HG03135 (cell line): ENCODE results near the gene ABCA6.
"Not testable (repeated sequence)": the region's sequence is repeated elsewhere in the genome, so short reads cannot be mapped to it uniquely, and the experiment has no call there.

Experiments
- ATAC-seq: cut with Tn5 transposase; IDR thresholded peaks from one replicate; pipeline ENCODE4 v1.9.1; 2021; ENCODE audit warnings: mild to moderate bottlenecking, moderate library complexity; ENCODE audit not compliant: unreplicated experiment

The ABCA6 gene

GRCh38 chr17:69141431-69142174 lies at the start of gene ABCA6:
Gene ABCA6 (minus strand): TSS chr17:69141895. CDS start chr17:69140703, 1,192 bp downstream.
- no peak for ATAC-seq

DNA sequence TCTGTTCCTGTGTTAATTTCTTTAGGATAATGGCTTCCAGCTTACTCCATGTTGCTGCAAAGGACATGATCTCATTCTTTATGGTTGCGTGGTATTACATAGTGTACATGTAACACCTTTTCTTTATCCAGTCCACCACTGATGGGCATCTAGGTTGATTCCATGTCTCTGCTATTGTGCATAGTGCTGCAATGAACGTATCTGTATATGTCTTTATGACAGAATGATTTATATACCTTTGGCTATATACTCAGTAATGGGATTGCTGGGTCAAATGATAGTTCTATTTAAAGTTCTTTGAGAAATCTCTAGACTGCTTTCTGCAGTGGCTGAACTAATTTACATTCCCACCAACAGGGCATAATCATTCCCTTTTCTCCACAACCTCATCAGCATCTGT lies 47.1 kb upstream of the ABCA6 start:
- no peak for ATAC-seq

- no peak for ATAC-seq
These were observed 46.4 kb upstream of the ABCA6 start for GRCh38 chr17:69188064-69188463.

DNA sequence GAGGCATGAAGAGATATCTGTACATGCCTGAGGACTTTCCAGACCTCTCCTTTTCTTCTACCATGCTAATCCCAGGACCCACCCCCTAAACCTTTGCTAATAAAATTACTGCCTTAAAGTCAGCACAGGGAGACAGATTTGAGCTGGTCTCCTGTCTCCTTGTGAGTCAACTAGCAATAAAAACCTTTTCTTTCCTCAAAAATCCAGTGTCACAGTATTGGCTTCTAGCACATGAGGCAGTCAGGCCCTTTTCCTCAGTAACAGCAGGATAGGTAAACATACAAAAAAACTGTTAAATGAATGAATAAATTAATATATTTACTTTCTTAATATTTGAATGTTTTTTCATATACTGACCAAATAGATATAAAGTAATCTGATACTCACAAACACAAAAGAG lies 45.6 kb upstream of the ABCA6 start:
- no peak for ATAC-seq

DNA sequence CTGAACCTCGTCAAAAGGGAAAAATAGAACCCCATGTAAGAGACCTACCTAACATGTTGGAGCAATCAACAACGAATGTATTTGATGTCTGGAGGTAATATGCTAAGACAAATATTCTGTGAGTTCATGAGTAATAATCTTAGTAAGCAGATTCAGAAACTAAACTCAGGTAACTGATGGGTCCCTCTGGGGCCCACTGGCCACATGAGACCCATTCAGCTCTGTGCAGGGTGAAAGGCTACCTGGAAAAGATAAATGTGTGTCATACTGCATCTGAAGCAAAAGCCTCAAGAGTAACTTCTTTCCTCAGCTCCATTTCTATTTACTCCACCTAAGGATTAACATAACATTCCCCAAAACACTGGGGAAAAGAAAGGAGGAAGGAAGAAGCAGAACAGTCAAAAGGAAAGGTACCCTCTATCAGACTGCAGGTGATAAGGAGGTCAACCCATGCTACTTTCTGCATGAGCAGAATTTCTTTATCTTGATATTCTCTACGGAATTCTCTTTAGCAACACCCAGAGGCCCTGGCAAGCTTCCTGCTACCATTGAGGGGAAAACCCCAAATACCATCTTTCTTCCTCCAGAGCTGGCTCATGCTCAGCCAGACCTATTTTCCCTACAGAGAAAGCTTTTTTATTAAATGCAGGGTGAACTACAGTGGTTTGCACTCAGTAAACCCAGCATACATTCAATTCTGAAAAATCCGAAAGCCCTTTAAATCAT lies 37.7 kb upstream of the ABCA6 start:
- ATAC-seq: no peak

DNA sequence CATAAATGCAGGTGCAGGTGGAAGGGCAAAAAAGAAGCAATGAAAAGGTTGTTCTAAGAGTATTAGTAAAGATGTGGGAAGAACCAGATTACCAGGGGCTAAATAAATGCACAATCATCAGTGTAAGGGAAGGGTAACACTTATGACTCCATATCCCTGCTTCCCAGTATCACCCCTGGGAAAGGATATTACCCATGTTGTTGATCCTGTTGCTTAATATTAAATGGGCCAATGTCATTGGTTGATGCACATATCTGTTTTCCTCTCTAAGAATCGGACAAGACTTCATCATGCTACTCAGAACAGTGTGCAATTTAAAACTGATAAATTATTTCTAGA lies 34.7 kb upstream of the ABCA6 start:
- ATAC-seq: no peak

- no peak for ATAC-seq
These were observed 34.1 kb upstream of the ABCA6 start for GRCh38 chr17:69175625-69176456.

DNA sequence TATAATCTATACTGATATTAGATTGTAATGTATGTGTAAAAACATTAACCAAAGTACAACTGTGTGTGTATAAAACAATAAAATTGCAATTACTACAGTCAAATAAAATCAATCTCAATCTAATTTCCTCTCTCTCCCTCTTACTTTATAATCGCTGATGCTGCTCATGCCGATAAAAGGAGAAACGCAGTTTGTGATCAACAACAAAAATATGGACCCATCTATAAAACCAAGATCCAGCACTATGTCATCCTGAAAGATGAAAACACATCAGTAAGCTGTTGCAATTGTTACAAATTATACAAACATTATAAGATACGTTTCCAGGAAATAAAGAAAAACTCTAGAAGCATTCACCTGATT lies 33.5 kb upstream of the ABCA6 start:
- no peak for ATAC-seq

- no peak for ATAC-seq
These were observed 31.4 kb upstream of the ABCA6 start for GRCh38 chr17:69173118-69173517.

GRCh38 chr17:69170377-69170776 lies 28.7 kb upstream of the ABCA6 start:
- ATAC-seq: no peak

GRCh38 chr17:69168642-69169041 lies 26.9 kb upstream of the ABCA6 start:
- not testable (repeated sequence) for ATAC-seq

DNA sequence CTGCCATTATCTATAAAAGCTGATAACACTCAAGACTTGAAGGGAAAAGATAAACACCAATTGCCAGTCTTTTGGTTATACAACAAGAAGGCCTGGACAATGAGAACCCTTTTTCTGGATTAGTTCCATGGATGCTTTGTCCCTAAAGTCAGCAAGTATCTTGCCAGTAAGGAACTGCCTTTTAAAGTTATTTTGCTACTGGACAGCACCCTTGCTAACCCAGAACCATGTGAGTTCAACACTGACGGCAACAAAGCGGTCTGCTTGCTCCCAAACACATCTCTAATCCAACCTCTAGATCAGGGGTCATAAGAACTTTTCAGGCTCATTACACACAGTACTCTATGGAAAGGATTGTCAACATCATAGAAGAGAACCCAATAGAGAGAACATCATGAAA lies 25.3 kb upstream of the ABCA6 start:
- no peak for ATAC-seq

- no peak for ATAC-seq
These were observed 22.5 kb upstream of the ABCA6 start for GRCh38 chr17:69164206-69164605.

DNA sequence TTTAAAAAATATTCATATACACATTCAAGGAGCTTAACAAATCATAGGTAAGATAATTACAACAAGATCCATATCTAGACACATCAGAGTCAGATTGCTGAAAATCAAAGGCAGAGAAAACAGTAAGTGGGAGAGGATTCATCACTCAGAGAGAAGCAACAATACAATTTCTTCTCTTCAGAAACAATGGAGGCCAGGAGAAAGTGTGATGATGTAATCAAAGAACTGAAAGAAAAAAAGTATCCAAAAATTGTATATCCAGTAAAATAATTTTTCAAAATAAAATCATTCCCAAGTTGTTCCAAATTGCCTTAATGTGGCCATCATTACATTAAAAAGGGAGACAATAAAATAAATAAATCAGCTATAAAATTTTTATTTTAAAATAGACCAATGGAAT lies 17.7 kb upstream of the ABCA6 start:
- no peak for ATAC-seq

- ATAC-seq: no peak
These were observed 12.6 kb upstream of the ABCA6 start for GRCh38 chr17:69154267-69154666.

DNA sequence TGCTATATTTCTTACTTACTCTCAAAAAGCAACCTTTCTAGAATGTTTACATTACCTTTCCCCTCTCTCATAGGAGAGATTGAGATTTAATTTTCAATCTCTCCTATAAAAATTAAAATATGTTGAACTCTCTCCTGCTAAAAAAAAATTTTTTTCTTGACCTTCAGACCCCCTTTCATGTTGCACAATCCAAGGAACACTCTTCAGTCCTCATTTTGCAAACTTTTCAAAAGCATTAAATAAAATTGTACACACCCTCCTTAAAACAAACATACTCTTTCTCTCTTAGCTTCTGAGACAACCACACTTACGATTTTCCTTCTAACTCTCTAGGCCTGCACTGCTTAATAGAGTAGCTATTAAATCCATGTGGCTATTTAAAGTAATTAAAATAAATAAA lies 8.6 kb upstream of the ABCA6 start:
- ATAC-seq: no peak

DNA sequence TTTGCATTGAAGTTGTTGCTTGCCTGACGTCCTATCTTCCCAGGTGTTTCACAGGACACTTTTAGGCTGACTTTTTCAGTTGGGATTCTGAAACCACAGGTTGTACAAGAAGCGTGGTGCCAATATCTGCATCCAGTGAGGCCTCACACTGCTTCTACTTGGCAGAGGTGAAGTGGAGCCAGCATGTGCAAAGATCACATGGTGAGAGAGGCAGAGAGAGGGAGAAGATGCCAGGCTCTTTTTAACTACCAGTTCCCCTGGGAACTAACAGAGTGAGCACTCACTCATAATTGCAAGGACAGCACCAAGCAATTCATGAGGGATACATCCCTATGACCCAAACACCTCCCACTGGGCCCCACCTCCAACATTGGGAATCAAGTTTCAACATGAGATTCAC lies 5.8 kb upstream of the ABCA6 start:
- ATAC-seq: no peak

DNA sequence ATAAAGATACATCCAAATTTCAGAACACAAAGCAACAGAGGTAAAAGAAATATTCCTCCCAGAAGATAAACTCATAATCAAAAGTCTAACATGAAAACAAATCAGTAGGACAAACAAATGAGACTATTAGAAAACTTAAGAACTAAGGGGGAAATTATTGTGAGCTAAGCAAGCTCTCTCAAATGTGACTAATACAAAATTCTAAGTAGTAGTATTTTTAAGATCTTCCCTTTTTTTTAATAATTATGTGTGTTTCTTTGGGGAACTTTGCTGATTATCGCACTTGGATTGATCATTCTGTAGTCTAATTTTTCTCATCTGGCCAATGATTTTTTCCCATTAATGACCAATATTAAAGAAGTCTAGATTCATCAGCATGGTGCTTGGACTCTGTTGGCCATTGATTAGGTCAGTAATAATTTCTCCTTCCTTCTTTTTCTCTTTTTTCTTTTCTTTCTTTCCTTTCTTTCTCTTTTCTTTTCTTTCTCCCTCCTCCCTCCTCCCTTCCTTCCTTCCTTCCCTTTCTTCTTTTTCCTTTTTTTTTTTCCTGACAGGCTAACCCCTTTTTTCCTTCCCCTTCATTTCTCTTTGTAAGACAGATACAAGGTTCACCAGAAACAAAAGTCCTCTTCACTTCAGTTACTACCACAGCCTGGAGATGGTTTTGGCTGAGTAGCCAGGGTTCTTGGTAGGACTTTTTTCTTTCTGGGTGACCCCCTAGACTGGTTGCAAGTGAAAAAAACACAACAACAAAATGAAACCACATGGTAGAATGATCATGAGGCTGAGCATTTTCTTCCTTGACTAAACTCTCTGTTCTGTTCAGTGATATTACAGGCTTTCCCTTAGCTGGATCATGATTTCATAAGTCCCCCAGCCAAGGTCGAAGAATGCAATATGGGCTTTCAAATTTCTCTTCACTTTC lies 2.9 kb upstream of the ABCA6 start:
- no peak for ATAC-seq

- no peak for ATAC-seq
These were observed 2.1 kb upstream of the ABCA6 start for GRCh38 chr17:69143683-69144231.

GRCh38 chr17:69143151-69143550 lies 1.5 kb upstream of the ABCA6 start:
- ATAC-seq: no peak
